SU-DHL-6 (cell line): ENCODE results near the gene ASH1L.

Source experiments
- CTCF ChIP-seq: fragments of 200-600 bp; sonication (generic); IDR thresholded peaks from one replicate; pipeline ENCODE4 v1.5.1; 2017; ENCODE audit warnings: antibody characterized with exemption, mild to moderate bottlenecking, low read length, moderate library complexity; ENCODE audit not compliant: insufficient read depth, poor library complexity, severe bottlenecking
- EZH2phosphoT487 ChIP-seq: fragments of 200-600 bp; sonication (generic), shearing (Covaris generic); conservative IDR thresholded peaks from 2 replicates; pipeline ENCODE4 v1.6.1; 2018; ENCODE audit warnings: mild to moderate bottlenecking, antibody characterized with exemption, low read length, moderate library complexity, mixed read lengths

- TF ChIP-seq CTCF (no peak), EZH2phosphoT487 (no peak)
Observed at GRCh38 chr1:155569988-155570592, 7.5 kb upstream of the ASH1L start.
